HepG2 (cell line): ENCODE results near the gene WNT3A. TPM values are rescaled to one million over a fixed set of nuclear protein-coding genes. Genes with fewer than 3 reads are reported as not detected.

Experiments used
- ATAC-seq: fragments of 200-7000 bp; cut with Tn5 transposase; 3 replicates; pipeline ENCODE4 v1.9.1; 2020; ENCODE audit warnings: mild to moderate bottlenecking, moderate library complexity
- BruUV-seq: library from RNA; stranded (reverse); fragments of 400-500 nt; replicated peaks from 2 replicates; lab custom pipeline; 2021; lab: Mats Ljungman, UMichigan
- CTCF ChIA-PET: fragments of 300-600 bp; formaldehyde crosslinking; extraction: SDS; loops from one replicate; lab custom pipeline; 2021; ENCODE audit warnings: low total read pairs, inconsistent platforms, low intra/inter-chr PET ratio; lab: Yijun Ruan, JAX
- POLR2A ChIA-PET: fragments of 350-600 bp; sonication (Branson Sonifier 250); formaldehyde crosslinking; loops from one replicate; lab custom pipeline; 2020; ENCODE audit warnings: antibody characterized with exemption, inconsistent platforms; lab: Yijun Ruan, JAX
- DNase-seq: peaks from one replicate; pipeline ENCODE4 v3.0.0-alpha.2; 2015; ENCODE audit warnings: low spot score
- FAIRE-seq: peaks from 3 replicates; lab custom pipeline; 2011; peaks lifted over from hg19 to GRCh38; lab: Jason Lieb, UNC
- H2AFZ ChIP-seq: one replicate; pipeline ENCODE4 v1.6.1; 2011; ENCODE audit warnings: low read length, inconsistent platforms
- H3K27ac ChIP-seq: fragments of 300-600 bp; 3 replicates; pipeline ENCODE4 v1.8.0; 2011; ENCODE audit warnings: mixed run types, mild to moderate bottlenecking, mixed read lengths, low read length, inconsistent platforms; ENCODE audit not compliant: insufficient read depth; ENCODE audit errors: extremely low read length
- H3K27me3 ChIP-seq, 2 experiments: fragments of 200-600 bp in 1 of 2; 2 replicates in 1 of 2; 3 replicates in 1 of 2; pipeline versions ENCODE4 v1.6.0 to v1.8.0; 2011; ENCODE audit warnings: low read length in 2 of 2, mild to moderate bottlenecking in 2 of 2, moderate library complexity in 2 of 2, inconsistent platforms in 1 of 2; ENCODE audit not compliant: insufficient read depth in 2 of 2, control insufficient read depth in 1 of 2
- H3K36me3 ChIP-seq, 2 experiments: fragments of 200-600 bp in 1 of 2; replicated peaks in 1 of 2; 2 replicates in 1 of 2; 3 replicates in 1 of 2; pipeline versions ENCODE4 v1.5.1 to v1.8.0; 2011; ENCODE audit warnings: low read length in 2 of 2, inconsistent platforms in 1 of 2; ENCODE audit not compliant: insufficient read depth in 2 of 2, control insufficient read depth in 1 of 2
- H3K4me1 ChIP-seq: 2 replicates; pipeline ENCODE4 v1.5.1; 2012; ENCODE audit warnings: low read length, inconsistent platforms; ENCODE audit not compliant: insufficient read depth
- H3K4me2 ChIP-seq: 2 replicates; pipeline ENCODE4 v1.6.0; 2011; ENCODE audit warnings: low read depth, low read length, inconsistent platforms
- H3K4me3 ChIP-seq, 3 experiments: fragments of 200-600 bp in 1 of 3; sonication (generic), shearing (Covaris generic) in 1 of 3; replicated peaks in 1 of 3; 2 replicates each; pipeline ENCODE4 v1.5.1; 2011 to 2016; ENCODE audit warnings: low read length in 3 of 3, inconsistent platforms in 2 of 3, low read depth in 2 of 3, mild to moderate bottlenecking in 2 of 3, control low read depth in 1 of 3, mixed read lengths in 1 of 3; ENCODE audit not compliant: insufficient read depth in 1 of 3
- H3K79me2 ChIP-seq: one replicate; pipeline ENCODE4 v1.6.1; 2011; ENCODE audit warnings: low read length, inconsistent platforms; ENCODE audit not compliant: insufficient read depth
- H3K9ac ChIP-seq: 2 replicates; pipeline ENCODE4 v1.6.0; 2011; ENCODE audit warnings: mild to moderate bottlenecking, low read depth, low read length, inconsistent platforms; ENCODE audit not compliant: insufficient read depth
- H3K9me3 ChIP-seq: 2 replicates; pipeline ENCODE4 v1.5.1; 2012; ENCODE audit warnings: mild to moderate bottlenecking, low read length
- H4K20me1 ChIP-seq: 2 replicates; pipeline ENCODE4 v1.6.0; 2011; ENCODE audit warnings: inconsistent platforms, mild to moderate bottlenecking, low read length, moderate library complexity; ENCODE audit not compliant: insufficient read depth
- CCDC6 ChIP-seq: sonication (generic); formaldehyde crosslinking; IDR thresholded peaks from 2 replicates; pipeline ENCODE4 v1.8.1; 2022; ENCODE audit warnings: mild to moderate bottlenecking, missing genetic modification reagents, moderate library complexity
- HNF4A ChIP-seq: sonication (generic); formaldehyde crosslinking; IDR thresholded peaks from 2 replicates; pipeline ENCODE4 v1.4.0; 2020; ENCODE audit warnings: missing genetic modification reagents
- KDM2A ChIP-seq: sonication (generic); formaldehyde crosslinking; IDR thresholded peaks from 2 replicates; pipeline ENCODE4 v1.4.0; 2020; ENCODE audit warnings: low read depth, missing genetic modification reagents, borderline replicate concordance
- KLF15 ChIP-seq: sonication (generic); formaldehyde crosslinking; IDR thresholded peaks from 2 replicates; pipeline ENCODE4 v1.8.1; 2023; ENCODE audit warnings: borderline replicate concordance, mild to moderate bottlenecking, inconsistent platforms, missing genetic modification reagents, mixed read lengths
- MAZ ChIP-seq, 2 experiments: sonication (generic) in 1 of 2; formaldehyde crosslinking in 1 of 2; IDR thresholded peaks; 2 replicates each; pipeline versions ENCODE4 v1.5.0 to v1.6.1; 2012 to 2020; ENCODE audit warnings: low read depth in 2 of 2, mild to moderate bottlenecking in 2 of 2, borderline replicate concordance in 1 of 2, improper control_type of control experiment in 1 of 2, low read length in 1 of 2, missing genetic modification reagents in 1 of 2, moderate library complexity in 1 of 2
- NR2F6 ChIP-seq, 2 experiments: IDR thresholded peaks; 2 replicates each; pipeline ENCODE4 v1.6.1; 2016; ENCODE audit warnings: antibody characterized with exemption in 1 of 2, mild to moderate bottlenecking in 1 of 2
- POLR2A ChIP-seq, 2 experiments: IDR thresholded peaks; 2 replicates each; pipeline ENCODE4 v1.6.1; 2011; ENCODE audit warnings: low read depth in 2 of 2, low read length in 2 of 2, mild to moderate bottlenecking in 1 of 2, moderate library complexity in 1 of 2; ENCODE audit not compliant: insufficient read depth in 1 of 2
- SAP130 ChIP-seq: IDR thresholded peaks from 2 replicates; pipeline ENCODE4 v1.6.1; 2016; ENCODE audit warnings: low read depth
- TGIF2 ChIP-seq: IDR thresholded peaks from 2 replicates; pipeline ENCODE4 v1.6.1; 2016; ENCODE audit warnings: control low read depth, missing compliant biosample characterization
- ZNF224 ChIP-seq: sonication (generic); formaldehyde crosslinking; IDR thresholded peaks from 2 replicates; pipeline ENCODE4 v1.5.0; 2020; ENCODE audit warnings: mild to moderate bottlenecking, missing genetic modification reagents
- ZNF562 ChIP-seq: sonication (generic); formaldehyde crosslinking; IDR thresholded peaks from 2 replicates; pipeline ENCODE4 v1.8.0; 2022; ENCODE audit warnings: missing genetic modification reagents, borderline replicate concordance
- ZNF563 ChIP-seq: sonication (generic); formaldehyde crosslinking; IDR thresholded peaks from 2 replicates; pipeline ENCODE4 v1.8.0; 2022; ENCODE audit warnings: mild to moderate bottlenecking, moderate library complexity, missing genetic modification reagents
- ZNF629 ChIP-seq: sonication (generic); formaldehyde crosslinking; conservative IDR thresholded peaks from 2 replicates; pipeline ENCODE4 v1.5.0; 2020; ENCODE audit warnings: missing genetic modification reagents
- ZNF7 ChIP-seq: IDR thresholded peaks from 2 replicates; pipeline ENCODE4 v1.6.1; 2016; ENCODE audit warnings: missing biosample characterization, missing genetic modification reagents
- WGBS: methylation state at CpG from one replicate; pipeline ENCODE4 v1.1.6; 2017; ENCODE audit warnings: low lambda C conversion rate; 5-methylcytosine and 5-hydroxymethylcytosine counted together
- in situ Hi-C: cut with HindIII; loops from 2 replicates; pipeline ENCODE4 v1.10.0; 2017; ENCODE audit warnings: low pct_unique_long_range_greater_than_20kb; ENCODE audit not compliant: extremely low pct_ligation_motif_present
- intact Hi-C: fragments of 100-400 bp; cut with micrococcal nuclease; formaldehyde crosslinking; loops from one replicate; pipeline ENCODE4 v1.10.0; 2022; ENCODE audit not compliant: unreplicated experiment
- polyA plus RNA-seq, 8 experiments: library from polyadenylated mRNA; depleted of rRNA in 3 of 8; stranded (reverse) in 7 of 8; unstranded in 1 of 8; fragments of >200 nt; fragmentation: Illumina TruSeq in 4 of 8; extraction: Trizol in 4 of 8; gene quantifications; 2 replicates each; pipeline versions ENCODE4 v1.2.1 to v1.2.3, GENCODE V29; 2011 to 2016; ENCODE audit warnings: low read depth in 4 of 8, missing spikeins in 1 of 8, mixed read lengths in 1 of 8; ENCODE audit not compliant: insufficient read depth in 1 of 8
- total RNA-seq, 5 experiments: library from RNA; depleted of rRNA; stranded (reverse); fragments of >200 nt; fragmentation: Illumina TruSeq; extraction: Trizol; gene quantifications; 2 replicates each; pipeline ENCODE4 v1.2.3, GENCODE V29; 2016; ENCODE audit warnings: low read depth in 1 of 5
- TF ChIP-seq, protein P1 (sequence below): sonication (generic); formaldehyde crosslinking; conservative IDR thresholded peaks from 2 replicates; pipeline ENCODE4 v1.4.0; 2020; ENCODE audit warnings: missing genetic modification reagents

Gene WNT3A
- total and polyA plus RNA-seq, 2 of the 13 experiments (the other 11 are each of a cell fraction or from before 2014, with no cell fraction given): not detected

DNA sequence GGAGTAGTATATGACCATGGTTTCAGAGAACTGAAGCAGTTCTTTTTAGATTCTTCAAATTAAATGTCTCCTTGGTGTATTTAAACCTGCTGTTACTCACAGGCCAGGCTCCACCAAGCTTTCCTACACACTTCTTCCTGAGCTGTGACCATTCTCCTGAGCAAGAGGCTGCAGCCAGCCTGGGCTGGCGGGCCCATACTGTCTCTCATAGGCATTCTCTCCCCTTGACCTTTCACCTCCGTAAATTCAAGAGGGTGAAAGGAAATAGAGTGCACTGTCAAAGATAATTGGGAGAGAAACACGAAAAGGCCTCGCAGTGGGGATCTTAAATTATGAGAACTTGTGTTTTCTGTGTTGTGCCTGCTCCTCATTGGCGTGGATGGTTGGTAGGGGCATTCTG is 78.0 kb downstream of the WNT3A start (continued):
- TF ChIP-seq ZNF563 (CRISPR knock-in tag): no peak
- peak in 1 of 2 experiments; percentile 7; a peak in 2 of 4 replicates for TF ChIP-seq POLR2A (IDR thresholded peaks at IDR 0.05; ENCODE audit: insufficient read depth in 1 of 2, low read depth in 2 of 2, low read length in 2 of 2)
- no peak for TF ChIP-seq ZNF7 (CRISPR knock-in tag)
- no peak for TF ChIP-seq ZNF629 (CRISPR knock-in tag)
- no peak for TF ChIP-seq ZNF562 (CRISPR knock-in tag)
- TF ChIP-seq KLF15: no peak
- TF ChIP-seq, protein P1, sequence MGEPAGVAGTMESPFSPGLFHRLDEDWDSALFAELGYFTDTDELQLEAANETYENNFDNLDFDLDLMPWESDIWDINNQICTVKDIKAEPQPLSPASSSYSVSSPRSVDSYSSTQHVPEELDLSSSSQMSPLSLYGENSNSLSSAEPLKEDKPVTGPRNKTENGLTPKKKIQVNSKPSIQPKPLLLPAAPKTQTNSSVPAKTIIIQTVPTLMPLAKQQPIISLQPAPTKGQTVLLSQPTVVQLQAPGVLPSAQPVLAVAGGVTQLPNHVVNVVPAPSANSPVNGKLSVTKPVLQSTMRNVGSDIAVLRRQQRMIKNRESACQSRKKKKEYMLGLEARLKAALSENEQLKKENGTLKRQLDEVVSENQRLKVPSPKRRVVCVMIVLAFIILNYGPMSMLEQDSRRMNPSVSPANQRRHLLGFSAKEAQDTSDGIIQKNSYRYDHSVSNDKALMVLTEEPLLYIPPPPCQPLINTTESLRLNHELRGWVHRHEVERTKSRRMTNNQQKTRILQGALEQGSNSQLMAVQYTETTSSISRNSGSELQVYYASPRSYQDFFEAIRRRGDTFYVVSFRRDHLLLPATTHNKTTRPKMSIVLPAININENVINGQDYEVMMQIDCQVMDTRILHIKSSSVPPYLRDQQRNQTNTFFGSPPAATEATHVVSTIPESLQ: no peak
- no peak for TF ChIP-seq CCDC6 (CRISPR knock-in tag)
- TF ChIP-seq, all 625 proteins: peak for 2

DNA sequence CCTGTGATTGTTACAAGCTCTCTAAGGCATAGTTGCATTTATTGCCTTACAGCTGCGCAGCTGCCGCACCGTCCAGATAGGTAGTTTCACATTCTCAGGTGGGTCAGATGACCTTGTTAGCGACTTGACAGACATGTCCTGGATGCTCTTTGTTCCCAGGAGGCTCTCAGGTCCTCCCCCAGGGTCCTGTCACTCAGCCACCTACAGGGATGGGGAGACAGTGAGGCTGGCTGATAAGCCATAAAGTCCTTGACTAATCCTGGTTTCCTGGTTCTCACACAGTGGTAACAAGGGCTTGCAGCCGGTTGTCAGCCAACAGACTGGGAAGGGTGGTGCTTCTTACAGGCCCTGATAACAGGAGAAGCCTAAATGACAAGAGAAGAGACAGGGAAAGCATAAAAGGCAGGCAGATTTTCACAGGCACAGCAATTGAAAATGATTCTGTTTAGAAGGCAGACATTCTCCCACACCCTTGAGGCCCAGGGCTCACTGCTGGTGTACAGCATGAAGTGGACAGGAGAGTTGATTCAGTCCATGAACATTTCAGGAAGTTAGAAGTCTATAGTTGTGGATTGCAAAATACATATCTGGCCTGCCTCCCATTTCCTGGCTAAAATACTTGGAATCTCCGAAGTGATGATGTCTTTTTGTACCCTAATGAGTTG is 78.6 kb downstream of the WNT3A start:
- DNase-seq (peak; percentile 63), ATAC-seq (peak; percentile 7), FAIRE-seq (peak; percentile 64)
- no TSS peak for BruUV-seq
- Histone ChIP-seq H3K9ac (peak overlapping the region; percentile 100; the same call in 1 of the 2 replicates), H3K27ac (no peak overlapping the region), H3K4me3 (peak overlapping the region; percentile 82 to 100 (median 85); a peak in 5 of 6 replicates), H3K79me2 (peaks cover 91% of the 10 kb centered on the region), H3K36me3 (peaks cover 6 to 38% of the 10 kb centered on the region in 2 experiments), H3K9me3 (no peaks in the 10 kb centered on the region), H2AFZ (no peak overlapping the region), H3K27me3 (no peaks in the 10 kb centered on the region; a peak in 1 of 5 replicates), H4K20me1 (peaks cover 71% of the 10 kb centered on the region), H3K4me2 (peak overlapping the region; percentile 91), H3K4me1 (peaks cover 72% of the 10 kb centered on the region)
- WGBS: 29% methylated on average over 2 of the region's 6 CpGs
- in situ Hi-C loops: no loop called here
- POLR2A ChIA-PET: interaction anchor here (2.0 kb wide), 1 partner anchor 15 kb away, joined by 5 read pairs; no protein-coding TSS in a partner anchor
- intact Hi-C loops: loop anchor here (10.0 kb wide), 1 partner anchor 1151 kb away; no protein-coding TSS in a partner anchor
- CTCF ChIA-PET: no interaction called here
- 0 out of 2 replicates have a peak, but pooled peaks have one; percentile 0 for TF ChIP-seq KDM2A (CRISPR knock-in tag)
- 0 out of 2 replicates have a peak, but pooled peaks have one; percentile 16 for TF ChIP-seq HNF4A (CRISPR knock-in tag)
- peak; percentile 36 for TF ChIP-seq SAP130 (CRISPR knock-in tag)
- no peak for TF ChIP-seq MAZ (IDR thresholded peaks at IDR 0.05; ENCODE audit: borderline replicate concordance, low read depth, low read length)
- TF ChIP-seq MAZ (CRISPR knock-in tag; IDR thresholded peaks at IDR 0.05; ENCODE audit: low read depth): 0 out of 2 replicates have a peak, but pooled peaks have one; percentile 24
- no peak for TF ChIP-seq ZNF224
- no peak for TF ChIP-seq NR2F6 (IDR thresholded peaks at IDR 0.05)
- TF ChIP-seq NR2F6 (CRISPR knock-in tag; IDR thresholded peaks at IDR 0.05): 0 out of 2 replicates have a peak, but pooled peaks have one; percentile 2
- peak; percentile 54; the same call in 1 of the 2 replicates for TF ChIP-seq TGIF2 (CRISPR knock-in tag)
